Upper lobe of left lung (tissue), 6 donors: ENCODE data around the gene TBC1D17. TPM values are rescaled to one million over a fixed set of nuclear protein-coding genes. Genes with fewer than 3 reads are reported as not detected.
A peak's percentile ranks its signal among the peaks of the same experiment; 100 is the strongest.

Experiments
- ATAC-seq, 2 donors: fragments of 200-7000 bp; cut with Tn5 transposase; one replicate each; pipeline ENCODE4 v1.9.1; 2022; ENCODE audit warnings: mild to moderate bottlenecking in 2 of 2, moderate library complexity in 2 of 2; ENCODE audit not compliant: low FRiP score in 2 of 2
- DNase-seq, 2 donors: peaks; one replicate each; pipeline ENCODE4 v3.0.0-alpha.2; 2019 to 2020
- H3K27ac ChIP-seq, 4 donors: fragments of 200-600 bp; sonication (generic); one replicate each; pipeline ENCODE4 v1.5.1; 2016 to 2019
- H3K27me3 ChIP-seq, 4 donors: fragments of 200-600 bp; sonication (generic); one replicate each; pipeline ENCODE4 v1.5.1; 2017 to 2019
- H3K36me3 ChIP-seq, 4 donors: fragments of 200-600 bp; sonication (generic); one replicate each; pipeline ENCODE4 v1.5.1; 2016 to 2019
- H3K4me1 ChIP-seq, 4 donors: fragments of 200-600 bp; sonication (generic); one replicate each; pipeline ENCODE4 v1.5.1; 2018 to 2019
- H3K4me3 ChIP-seq, 4 donors: fragments of 200-600 bp; sonication (generic); one replicate each; pipeline ENCODE4 v1.5.1; 2017 to 2019; ENCODE audit warnings: mild to moderate bottlenecking in 2 of 4, moderate library complexity in 1 of 4
- H3K9me3 ChIP-seq, 4 donors: fragments of 200-600 bp; sonication (generic); one replicate each; pipeline ENCODE4 v1.5.1; 2018 to 2019
- CTCF ChIP-seq, 6 experiments: fragments of 450-650 bp in 4 of 6; fragments of 200-600 bp in 2 of 6; sonication (generic) in 2 of 6; IDR thresholded peaks; one replicate each; pipeline ENCODE4 v1.5.1; 2016 to 2019; ENCODE audit warnings: antibody characterized with exemption in 6 of 6
- EP300 ChIP-seq, 4 donors: sonication (generic); formaldehyde crosslinking; IDR thresholded peaks; one replicate each; pipeline ENCODE4 v1.5.1; 2017; ENCODE audit warnings: antibody characterized with exemption in 4 of 4, control low read depth in 2 of 4
- POLR2A ChIP-seq, 4 donors: fragments of 450-650 bp; IDR thresholded peaks; one replicate each; pipeline ENCODE4 v1.5.1; 2016 to 2017; ENCODE audit warnings: antibody characterized with exemption in 4 of 4, mild to moderate bottlenecking in 2 of 4
- POLR2AphosphoS5 ChIP-seq, 2 donors: sonication (generic); formaldehyde crosslinking; IDR thresholded peaks; one replicate each; pipeline ENCODE4 v1.5.1; 2017; ENCODE audit warnings: antibody characterized with exemption in 2 of 2
- WGBS, 2 donors: methylation state at CpG; one replicate each; pipeline ENCODE4 v1.1.5; 2017 to 2018; 5-methylcytosine and 5-hydroxymethylcytosine counted together
- total RNA-seq, 6 donors: library from RNA; depleted of rRNA in 4 of 6; stranded (reverse); fragments of >200 nt in 4 of 6; gene quantifications; one replicate each; pipeline versions ENCODE4 v1.1.0 to v1.2.1, GENCODE V29; 2016 to 2021
- donor health status: DM: no; HTN: no; CAD: no; lungs with moderate emphysema.
- donor health status: DM: no; HTN: yes; CAD: no; lungs with severe emphysema.

Gene TBC1D17
- total RNA-seq, 6 donors from 2014 or later, result 22.9 to 140 (median 61.2) TPM

DNA sequence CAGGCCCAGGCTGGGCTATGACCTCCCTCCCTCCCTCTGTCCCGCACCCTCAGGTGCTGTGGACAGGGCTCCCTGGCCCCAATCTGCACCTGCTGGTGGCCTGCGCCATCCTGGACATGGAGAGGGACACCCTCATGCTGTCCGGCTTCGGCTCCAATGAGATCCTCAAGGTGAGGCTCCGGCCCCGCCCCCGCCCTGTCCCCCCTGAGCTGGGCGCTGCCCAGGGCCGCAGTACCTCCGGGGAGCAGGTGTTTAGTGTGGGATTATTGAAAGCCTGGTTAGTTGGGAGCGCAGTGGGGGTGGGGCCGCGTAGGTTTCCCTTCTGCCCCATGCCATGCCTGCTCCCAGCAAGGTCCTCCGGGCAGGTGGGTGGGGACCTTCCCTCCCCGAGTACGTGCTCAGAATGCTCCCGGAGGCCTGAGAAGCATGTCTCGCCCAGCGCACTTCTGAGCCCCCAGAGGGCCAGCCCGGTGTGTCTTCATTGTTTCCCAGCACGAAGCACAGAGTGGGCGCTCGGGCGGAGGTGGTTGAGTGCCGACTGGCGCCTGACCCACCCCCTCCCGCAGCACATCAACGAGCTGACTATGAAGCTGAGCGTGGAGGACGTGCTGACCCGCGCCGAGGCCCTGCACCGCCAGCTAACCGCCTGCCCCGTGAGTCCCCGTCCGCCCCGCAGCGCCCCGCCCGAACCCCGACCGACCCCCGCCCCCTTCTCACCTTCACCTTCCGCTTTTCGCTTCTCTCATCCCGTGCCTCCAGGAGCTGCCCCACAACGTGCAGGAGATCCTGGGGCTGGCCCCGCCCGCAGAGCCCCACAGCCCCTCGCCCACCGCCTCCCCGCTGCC is 10.4 kb downstream of the TBC1D17 start:
- Histone ChIP-seq H3K4me3 (no peak overlapping the region), H3K27ac (no peak overlapping the region)
- 87 to 90% methylated on average over 34 to 52 of the region's 54 CpGs for WGBS, 2 donors

DNA sequence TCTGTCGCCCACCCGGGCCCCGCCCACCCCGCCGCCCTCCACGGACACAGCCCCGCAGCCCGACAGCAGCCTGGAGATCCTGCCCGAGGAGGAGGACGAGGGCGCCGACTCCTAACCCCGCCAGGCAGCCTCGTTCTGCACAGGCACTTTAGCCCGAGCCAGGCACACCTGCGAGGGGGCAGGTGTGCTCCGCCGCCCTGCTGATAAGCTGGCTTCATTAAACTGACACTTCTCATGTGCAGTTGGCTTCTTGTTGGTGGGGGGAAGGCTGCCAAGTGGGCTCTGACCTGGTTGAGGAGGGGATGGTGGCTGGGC is 11.0 kb downstream of the TBC1D17 start:
- DNase-seq (peak in 1 of 2 donors; percentile 75), ATAC-seq (no peak)
- Histone ChIP-seq H3K4me1 (peaks cover 10 to 13% (median 11%) of the 10 kb centered on the region in 4 donors), H3K4me3 (no peak overlapping the region), H3K36me3 (peaks cover 16 to 38% (median 30%) of the 10 kb centered on the region in 4 donors), H3K27me3 (peaks cover 0 to 3% (median 0%) of the 10 kb centered on the region in 4 donors), H3K9me3 (no peaks in the 10 kb centered on the region), H3K27ac (no peak overlapping the region)
- TF ChIP-seq CTCF (IDR thresholded peaks at IDR 0.05) (no peak), EP300 (IDR thresholded peaks at IDR 0.05) (no peak), POLR2AphosphoS5 (IDR thresholded peaks at IDR 0.05) (no peak), POLR2A (IDR thresholded peaks at IDR 0.05) (no peak)
- WGBS, 2 donors, result 60 to 81% methylated on average over 1 to 18 of the region's 18 CpGs

More for the DNA sequence above, 10.4 kb downstream of the TBC1D17 start:
- peak in 1 of 2 donors; percentile 83 for DNase-seq
- peaks cover 21 to 44% (median 36%) of the 10 kb centered on the region in 4 donors for H3K36me3 ChIP-seq
- peaks cover 0 to 3% (median 0%) of the 10 kb centered on the region in 4 donors for H3K27me3 ChIP-seq
- peaks cover 10 to 13% (median 11%) of the 10 kb centered on the region in 4 donors for H3K4me1 ChIP-seq
- ATAC-seq, result no peak
- no peaks in the 10 kb centered on the region for H3K9me3 ChIP-seq
- TF ChIP-seq EP300 (IDR thresholded peaks at IDR 0.05) (no peak), POLR2AphosphoS5 (IDR thresholded peaks at IDR 0.05) (no peak), POLR2A (IDR thresholded peaks at IDR 0.05) (no peak), CTCF (IDR thresholded peaks at IDR 0.05) (no peak)

- Histone ChIP-seq H3K9me3 (no peaks in the 10 kb centered on the region), H3K4me1 (peaks cover 10 to 13% (median 11%) of the 10 kb centered on the region in 4 donors), H3K27me3 (peaks cover 0 to 3% (median 0%) of the 10 kb centered on the region in 4 donors), H3K4me3 (no peak overlapping the region), H3K27ac (no peak overlapping the region), H3K36me3 (peaks cover 10 to 31% (median 23%) of the 10 kb centered on the region in 4 donors)
- WGBS, 2 donors, result 93 to 94% methylated on average over 18 to 23 of the region's 23 CpGs
- DNase-seq (no peak), ATAC-seq (no peak)
- no peak for TF ChIP-seq CTCF (IDR thresholded peaks at IDR 0.05)
- TF ChIP-seq POLR2AphosphoS5 (IDR thresholded peaks at IDR 0.05), result no peak
- no peak for TF ChIP-seq POLR2A (IDR thresholded peaks at IDR 0.05)
- no peak for TF ChIP-seq EP300 (IDR thresholded peaks at IDR 0.05)
Observed at GRCh38 chr19:49889038-49889686, 11.7 kb downstream of the TBC1D17 start.

DNA sequence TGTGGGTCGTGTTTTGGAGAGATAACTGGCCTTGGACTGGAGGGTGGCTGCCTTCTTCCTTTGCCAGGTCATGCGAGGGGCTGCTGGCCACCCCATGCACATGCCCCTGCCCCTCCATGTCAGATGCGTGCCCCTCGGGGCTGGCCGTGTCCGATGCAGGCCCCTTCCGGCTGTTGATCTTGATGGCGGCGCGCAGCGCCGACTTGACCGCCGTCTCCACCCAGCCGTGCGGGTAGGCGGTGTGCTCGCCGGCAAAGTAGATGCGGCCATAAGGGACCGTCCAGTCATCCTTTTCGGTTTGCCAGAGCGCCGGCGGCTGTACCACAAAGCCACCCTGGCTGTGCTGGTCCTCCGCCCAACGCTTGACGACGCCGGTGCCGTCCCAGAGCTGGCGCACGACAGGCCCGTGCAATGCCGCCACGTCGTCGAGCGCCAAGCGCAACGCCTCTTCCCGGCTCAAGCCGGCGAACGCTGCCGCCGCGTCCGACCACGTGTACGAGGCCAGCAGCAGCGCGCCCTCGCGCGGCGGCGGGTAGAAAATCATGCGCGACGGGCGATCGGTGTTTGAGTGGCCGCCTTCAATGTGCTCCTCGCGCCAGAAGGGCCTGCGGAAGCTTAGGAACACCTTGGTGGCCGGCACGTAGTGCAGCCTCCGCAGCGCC is 12.3 kb downstream of the TBC1D17 start:
- Histone ChIP-seq H3K9me3 (no peaks in the 10 kb centered on the region), H3K27me3 (peaks cover 0 to 3% (median 0%) of the 10 kb centered on the region in 4 donors), H3K4me3 (peak overlapping the region in 3 of 4 donors; percentile 33 to 52 (median 43)), H3K4me1 (peaks cover 10 to 13% (median 11%) of the 10 kb centered on the region in 4 donors), H3K36me3 (peaks cover 3 to 25% (median 16%) of the 10 kb centered on the region in 4 donors), H3K27ac (no peak overlapping the region)
- TF ChIP-seq POLR2A (IDR thresholded peaks at IDR 0.05) (peak in 1 of 4 donors; percentile 20), POLR2AphosphoS5 (IDR thresholded peaks at IDR 0.05) (peak in 1 of 2 donors; percentile 45), EP300 (IDR thresholded peaks at IDR 0.05) (no peak), CTCF (IDR thresholded peaks at IDR 0.05) (peak; percentile 67 to 96 (median 91))
- DNase-seq, result peak; percentile 77 to 96
- peak; percentile 50 to 89 for ATAC-seq
- WGBS, 2 donors, result 38% methylated on average over 68 of the region's 71 CpGs; no CpG with 5 or more reads in 1 of the 2 donors
